Measurements from ENCODE around the gene GPR21.

The GPR21 gene

DNA sequence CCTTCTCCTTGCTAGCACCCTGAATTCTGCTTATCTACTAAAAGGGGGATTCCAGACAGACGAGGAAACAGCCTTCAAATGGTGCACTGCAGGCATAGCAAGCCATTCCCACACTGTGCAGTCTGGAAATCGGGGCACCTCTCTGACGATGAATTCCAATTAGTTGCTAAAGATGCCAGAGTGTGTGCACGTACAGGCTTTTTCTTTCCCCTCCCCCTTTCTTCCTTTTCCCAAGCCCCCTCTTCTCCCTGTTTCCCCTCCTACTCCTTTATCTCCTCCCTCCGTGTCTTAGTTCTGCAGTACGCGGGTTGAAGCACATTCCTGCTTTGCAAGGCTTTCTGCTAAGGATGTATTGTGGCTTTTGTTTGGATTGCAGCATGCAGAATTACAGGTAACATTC is at the start of gene GPR21:
Gene GPR21, plus strand, starts transcription at position 316 of the 400 bp plus-strand sequence. CDS start 900 bp downstream, outside the sequence.
- no peak for DNase-seq (ENCODE audit: low read depth)

DNA sequence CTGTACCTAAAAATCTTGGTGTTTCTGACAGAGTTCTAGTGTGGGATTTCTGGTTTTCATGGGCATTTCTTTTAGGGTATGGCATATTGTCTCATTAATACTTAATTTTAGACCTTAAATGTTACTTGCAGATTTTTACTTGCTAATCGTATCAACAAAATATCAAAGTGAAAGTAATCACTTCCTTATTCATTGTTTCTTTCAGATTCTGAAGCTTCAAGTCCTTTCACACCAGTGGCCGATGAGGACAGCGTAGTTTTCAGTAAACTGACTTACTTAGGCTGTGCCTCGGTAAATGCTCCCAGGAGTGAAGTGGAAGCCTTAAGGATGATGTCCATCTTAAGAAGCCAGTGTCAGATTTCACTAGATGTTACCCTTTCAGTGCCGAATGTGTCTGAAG is 47.5 kb upstream of the GPR21 start:
- DNase-seq (ENCODE audit: low read depth), result no peak

- no peak for DNase-seq (ENCODE audit: low read depth)
These were observed 45.3 kb upstream of the GPR21 start for GRCh38 chr9:122988141-122988540.

DNA sequence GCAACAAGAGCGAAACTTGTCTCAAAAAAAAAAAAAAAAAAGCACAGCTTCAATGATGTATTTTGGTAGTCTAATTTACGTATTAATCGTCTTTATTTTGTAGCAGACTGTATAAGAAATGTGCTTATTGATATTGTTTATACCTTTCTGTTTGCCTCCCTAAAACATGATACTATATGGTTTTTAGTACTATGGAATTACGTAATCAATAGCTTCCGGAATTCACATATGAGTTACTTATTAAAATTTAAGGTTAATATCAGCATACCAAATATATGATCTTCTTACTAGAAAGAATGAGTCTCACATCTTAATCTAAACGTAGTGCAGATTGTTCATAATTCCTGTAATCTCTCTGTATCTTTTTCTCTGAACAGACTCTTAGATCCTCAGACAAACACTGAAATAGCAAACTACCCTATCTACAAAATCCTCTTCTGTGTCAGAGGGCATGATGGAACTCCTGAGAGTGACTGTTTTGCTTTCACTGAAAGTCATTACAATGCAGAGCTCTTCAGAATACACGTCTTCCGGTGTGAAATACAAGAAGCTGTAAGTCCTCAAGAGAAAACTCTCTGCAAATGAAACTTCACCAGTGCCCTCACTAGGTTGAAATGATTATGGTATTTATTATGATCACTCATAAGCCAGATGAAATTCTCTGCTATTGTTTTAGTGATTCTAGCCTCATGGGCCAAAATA is 44.4 kb upstream of the GPR21 start:
- no peak for DNase-seq (ENCODE audit: low read depth)

DNA sequence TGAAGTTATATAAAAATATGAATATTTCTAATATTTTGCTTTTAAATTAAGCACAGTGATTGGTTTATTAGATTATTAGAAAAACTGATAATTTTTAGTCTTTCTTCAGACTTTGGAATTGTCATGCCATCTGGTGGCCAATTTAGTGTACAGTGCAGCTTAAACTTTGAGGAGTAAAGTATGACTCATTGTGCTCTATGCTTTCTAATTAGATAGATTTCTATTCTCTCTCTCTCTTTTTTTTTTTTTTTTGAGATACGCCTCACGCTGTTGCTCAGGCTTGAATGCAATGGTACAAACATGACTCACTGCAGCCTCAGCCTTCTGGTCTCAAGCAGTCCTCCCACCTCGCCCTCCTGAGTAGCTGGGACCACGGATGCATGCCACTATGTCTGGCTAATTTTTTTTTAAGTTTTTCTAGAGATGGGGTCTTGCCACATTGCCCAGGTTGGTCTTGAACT is 42.1 kb upstream of the GPR21 start:
- no peak for DNase-seq (ENCODE audit: low read depth)

DNA sequence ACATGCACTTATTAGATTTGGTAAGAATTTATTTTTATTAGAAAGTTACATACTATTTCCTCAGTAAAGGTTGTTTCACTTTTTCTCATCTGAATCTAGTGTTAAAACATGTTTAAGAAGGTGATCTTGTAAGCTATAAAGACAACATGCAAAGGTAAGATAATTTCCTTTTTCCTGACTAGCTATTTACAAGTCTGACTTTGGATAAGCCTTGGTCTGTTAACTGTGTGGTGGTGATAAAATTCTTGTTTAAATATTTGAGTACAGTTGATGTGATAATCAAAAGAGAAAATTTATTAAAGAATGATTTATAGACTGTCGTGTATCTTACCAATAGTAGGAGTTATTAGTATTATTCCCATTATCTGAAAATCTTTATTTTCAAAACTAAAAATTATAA is 36.9 kb upstream of the GPR21 start:
- no peak for DNase-seq (ENCODE audit: low read depth)

GRCh38 chr9:122998448-122998847 is 35.0 kb upstream of the GPR21 start:
- no peak for DNase-seq (ENCODE audit: low read depth)

- no peak for DNase-seq (ENCODE audit: low read depth)
These were observed 32.9 kb upstream of the GPR21 start for GRCh38 chr9:123000371-123001068.

DNA sequence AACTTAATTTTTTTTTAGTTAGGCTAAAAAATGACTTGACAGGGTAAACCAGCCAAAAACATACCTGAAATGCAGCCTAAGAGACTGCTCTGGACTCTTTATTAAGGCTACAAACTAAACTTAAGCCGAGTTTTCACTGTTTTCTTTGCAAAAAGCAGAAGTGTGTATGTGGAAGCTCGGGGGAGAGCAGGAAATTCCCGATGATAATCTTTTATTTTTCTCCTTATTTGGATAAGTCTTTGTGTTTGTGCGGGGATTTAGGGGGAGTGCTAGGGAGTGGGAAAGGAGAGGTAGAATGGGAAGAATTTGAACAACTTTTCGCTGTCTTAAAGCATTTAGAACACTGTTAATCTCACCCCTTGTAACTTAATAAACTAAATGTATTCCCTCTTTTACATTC is 30.7 kb upstream of the GPR21 start:
- DNase-seq (ENCODE audit: low read depth), result no peak

DNA sequence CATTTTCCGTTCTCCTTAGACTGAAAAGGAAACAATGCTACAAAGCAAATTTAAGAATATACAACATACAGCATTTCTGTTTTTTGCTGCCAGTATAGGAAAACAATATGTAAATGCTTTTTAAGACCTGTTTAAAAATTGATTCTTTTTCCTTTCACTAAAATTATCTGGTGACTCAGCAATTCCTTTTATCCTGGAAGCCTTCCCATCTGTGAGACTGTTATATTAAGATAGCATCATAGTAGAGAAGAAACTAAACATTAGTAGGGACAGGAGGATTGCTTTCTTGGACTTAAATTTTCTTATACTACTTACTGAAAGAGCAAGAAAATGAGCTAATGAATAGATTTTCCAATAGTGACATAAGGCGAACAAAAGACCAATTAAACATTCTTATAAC is 30.0 kb upstream of the GPR21 start:
- DNase-seq (ENCODE audit: low read depth), result no peak

GRCh38 chr9:123005964-123006363 is 27.5 kb upstream of the GPR21 start:
- DNase-seq (ENCODE audit: low read depth), result no peak

DNA sequence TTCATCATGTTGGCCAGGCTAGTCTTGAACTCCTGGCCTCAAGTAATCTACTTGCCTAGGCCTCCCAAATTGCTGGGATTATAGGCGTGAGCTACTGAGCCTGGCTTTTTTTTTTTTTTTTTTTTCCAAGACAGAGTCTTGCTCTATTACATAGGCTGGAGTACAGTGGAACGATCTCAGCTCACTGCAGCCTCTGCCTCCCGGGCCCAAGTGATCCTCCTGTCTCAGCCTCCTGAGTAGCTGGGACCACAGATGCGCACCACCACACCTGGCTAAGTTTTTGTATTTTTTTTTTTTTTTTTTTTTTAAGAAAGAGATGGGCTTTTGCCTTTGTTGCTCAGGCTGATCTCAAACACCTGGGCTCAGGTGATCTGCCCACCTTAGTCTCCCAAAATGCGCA is 26.2 kb upstream of the GPR21 start:
- DNase-seq (ENCODE audit: low read depth), result no peak

DNA sequence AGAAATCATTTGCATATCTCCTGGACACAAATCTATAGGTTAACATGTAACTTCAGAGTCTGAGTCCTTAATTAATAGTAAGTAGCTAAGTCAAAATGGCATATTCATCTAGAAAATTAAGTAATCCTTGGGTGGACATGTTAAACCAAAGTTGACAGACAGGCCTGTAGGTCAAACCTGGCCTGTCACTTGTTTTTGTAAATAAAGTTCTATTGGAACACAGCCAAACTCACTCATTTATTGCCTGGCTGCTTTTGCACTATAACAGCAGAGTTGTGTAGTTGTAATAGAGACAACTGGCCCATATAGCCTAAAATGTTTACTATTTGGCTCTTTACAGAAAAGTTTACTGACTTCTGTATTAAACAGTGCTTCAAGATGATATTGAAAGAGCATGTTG is 24.6 kb upstream of the GPR21 start:
- DNase-seq (ENCODE audit: low read depth), result no peak

- DNase-seq (ENCODE audit: low read depth), result no peak
These were observed 22.1 kb upstream of the GPR21 start for GRCh38 chr9:123011380-123011779.

DNA sequence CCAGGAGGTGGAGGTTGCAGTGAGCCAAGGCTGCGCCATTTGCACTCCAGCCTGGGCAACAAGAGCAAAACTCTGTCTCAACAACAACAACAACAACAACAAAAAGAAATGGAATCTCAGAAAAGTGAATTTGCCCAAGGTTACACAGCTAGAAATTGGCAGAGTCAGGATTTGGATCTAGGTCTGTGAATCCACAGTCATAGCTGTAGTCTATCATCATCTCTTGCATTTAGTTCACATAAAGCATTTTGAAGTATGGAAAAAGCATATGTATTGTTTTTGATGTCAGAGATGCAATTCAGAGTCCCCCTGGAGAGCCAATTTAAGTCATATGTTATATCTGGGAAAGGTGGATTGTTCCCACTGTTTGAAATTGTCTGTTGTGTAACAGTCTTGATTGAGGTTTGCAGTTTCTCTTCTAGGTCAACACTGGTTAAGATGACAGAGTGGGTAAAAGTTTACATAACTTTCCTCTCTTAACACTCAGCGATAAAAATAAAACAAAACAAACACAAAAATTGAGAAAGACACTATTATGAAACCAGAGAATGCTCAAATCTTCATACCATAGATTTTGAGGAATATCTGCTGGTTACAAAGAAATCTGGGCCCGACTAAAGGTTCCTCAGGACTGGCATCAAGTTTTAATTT is 21.5 kb upstream of the GPR21 start:
- no peak for DNase-seq (ENCODE audit: low read depth)

GRCh38 chr9:123016631-123017030 is 16.8 kb upstream of the GPR21 start:
- no peak for DNase-seq (ENCODE audit: low read depth)

DNA sequence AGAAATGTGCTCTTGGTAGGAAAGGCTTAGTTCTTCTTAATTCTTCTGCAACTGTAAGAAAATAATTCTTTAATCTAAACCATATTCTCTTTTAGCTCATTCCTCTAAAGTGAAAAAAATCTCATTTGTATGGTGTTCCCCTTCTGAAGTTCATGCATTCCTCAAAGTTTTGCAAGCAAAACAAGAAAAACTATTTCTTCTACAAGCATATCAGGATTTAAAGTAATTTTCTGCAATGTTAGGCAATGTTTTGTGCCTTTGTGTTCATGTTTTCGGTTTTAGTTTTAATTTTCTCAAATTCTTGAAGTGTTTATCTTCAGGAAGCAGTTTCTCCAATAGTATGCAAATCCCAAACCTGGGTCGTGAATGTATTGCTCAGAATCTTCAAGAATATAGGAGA is 12.7 kb upstream of the GPR21 start:
- DNase-seq (ENCODE audit: low read depth), result no peak

GRCh38 chr9:123026425-123026824 is 7.0 kb upstream of the GPR21 start:
- DNase-seq (ENCODE audit: low read depth), result no peak

GRCh38 chr9:123027517-123027916 is 6.0 kb upstream of the GPR21 start:
- no peak for DNase-seq (ENCODE audit: low read depth)

DNA sequence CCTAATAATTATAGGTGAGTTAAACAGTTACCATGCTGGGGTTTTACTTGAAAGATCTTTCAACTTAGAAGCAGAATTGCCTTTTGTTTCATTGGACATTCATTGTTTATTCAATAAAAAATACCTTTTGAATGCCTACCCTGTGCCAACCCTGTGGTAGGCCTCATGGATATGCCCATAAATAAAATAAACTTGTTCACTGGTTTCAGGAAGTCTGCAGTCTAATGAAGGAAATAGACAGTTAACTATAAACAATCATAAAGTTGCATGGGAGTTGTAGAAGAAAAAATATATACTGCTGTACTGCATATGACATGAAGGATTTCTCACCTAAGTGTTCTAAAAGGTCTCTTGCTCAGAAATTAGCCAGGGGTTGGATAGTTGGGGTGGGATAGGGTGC is 5.3 kb upstream of the GPR21 start:
- no peak for DNase-seq (ENCODE audit: low read depth)

GRCh38 chr9:123028973-123029372 is 4.5 kb upstream of the GPR21 start:
- no peak for DNase-seq (ENCODE audit: low read depth)

DNA sequence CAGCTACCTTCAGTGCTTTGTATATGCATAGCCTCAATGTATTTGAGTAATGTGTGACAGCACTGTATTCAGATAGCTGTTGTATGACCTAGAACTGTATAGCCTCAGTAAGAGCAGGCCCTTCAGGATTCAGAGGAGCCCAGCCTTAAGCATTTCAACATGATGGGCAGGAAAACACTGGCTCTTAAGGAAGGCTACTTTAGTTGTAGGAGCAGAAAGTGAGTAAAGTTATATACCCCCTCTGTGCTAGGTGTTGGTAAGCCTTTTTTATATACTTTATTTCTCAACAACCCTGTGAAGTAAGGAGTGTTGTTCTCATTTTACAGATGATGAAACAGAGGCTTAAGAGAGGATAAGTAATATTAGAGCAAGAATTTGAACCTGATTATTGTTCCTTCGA is 1.5 kb upstream of the GPR21 start:
- no peak for DNase-seq (ENCODE audit: low read depth)

DNA sequence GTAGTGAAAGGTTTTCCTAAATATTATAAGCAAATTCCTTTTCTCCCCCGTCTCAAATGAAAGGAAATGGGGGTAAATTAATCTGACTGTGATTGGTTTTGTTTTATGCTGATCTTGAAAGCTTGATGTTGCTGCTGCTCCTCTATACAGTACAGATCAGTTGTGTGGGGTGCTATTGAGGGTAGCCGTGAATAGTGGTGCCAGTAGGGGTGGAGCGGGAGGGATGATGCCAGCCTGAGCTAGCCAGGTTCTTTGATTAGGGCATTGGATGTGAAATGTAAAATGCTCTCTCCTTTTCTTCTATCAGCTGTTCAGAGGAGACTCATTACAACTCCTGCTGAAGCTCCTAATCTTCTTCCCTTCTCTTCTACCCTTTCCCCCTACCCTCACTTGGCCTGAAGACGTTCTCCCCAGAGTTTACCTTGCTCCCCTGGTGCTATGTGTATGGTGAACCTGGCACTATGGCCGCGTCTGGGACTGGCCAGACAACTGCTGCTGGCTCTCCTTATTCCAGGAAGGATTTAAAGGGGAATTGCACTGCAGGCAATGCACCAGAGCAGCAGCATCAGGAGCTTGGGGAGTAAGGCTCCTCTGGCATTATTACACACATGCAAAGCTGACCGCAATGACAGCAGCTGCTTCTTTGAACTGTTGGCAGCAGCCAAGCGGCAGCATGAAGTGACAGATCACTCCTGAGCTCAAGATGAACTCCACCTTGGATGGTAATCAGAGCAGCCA is 566 bp downstream of the GPR21 start:
- DNase-seq (ENCODE audit: low read depth), result no peak
